Activated CD8-positive, alpha-beta memory T cell treated with anti-CD3 and anti-CD28 coated beads, Interleukin-2, amount 50 U/mL, for 48 hours (primary cell): ENCODE results near the gene SLC38A9.

Source experiments
- DNase-seq: peaks from one replicate; pipeline ENCODE4 v3.0.0-alpha.2; 2020

Gene SLC38A9

GRCh38 chr5:55577353-55578060 lies 134.6 kb downstream of the SLC38A9 start:
- DNase-seq = no peak

GRCh38 chr5:55576661-55577060 lies 135.5 kb downstream of the SLC38A9 start:
- no peak for DNase-seq
